ENCODE measurements around the gene ZNF470.

GRCh38 chr19:56567274-56568120 lies at the start of gene ZNF470:
- TF ChIP-seq CTCF (IDR thresholded peaks at IDR 0.05): no peak
- TF ChIP-seq POLR2AphosphoS5 (IDR thresholded peaks at IDR 0.05): peak; percentile 88 to 91
